ENCODE data around the gene ANKRD44.

DNA sequence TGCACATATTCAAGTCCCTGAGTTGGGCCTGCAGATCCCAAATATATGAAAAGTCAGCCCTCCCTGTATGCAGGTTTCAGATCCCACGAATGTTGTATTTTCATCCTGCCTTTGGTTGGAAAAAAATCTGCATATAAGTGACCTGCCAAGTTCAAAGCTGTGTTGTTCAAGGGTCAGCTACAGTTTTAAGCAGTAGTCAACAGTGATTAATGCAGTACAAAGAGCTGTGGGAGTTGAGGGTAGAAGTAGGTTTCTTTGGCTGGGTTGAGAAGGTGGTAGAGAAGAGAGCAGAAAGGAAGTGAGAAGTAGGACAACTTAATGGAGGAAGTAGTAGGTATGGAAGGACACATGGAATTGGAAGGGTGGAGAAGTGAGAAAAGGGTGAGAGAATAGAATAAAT is 127.9 kb downstream of the ANKRD44 start:
- TF ChIP-seq GATA2 (IDR thresholded peaks at IDR 0.05; ENCODE audit: low read depth, low read length) = no peak
- TF ChIP-seq GATA3 (IDR thresholded peaks at IDR 0.05; ENCODE audit: low read depth, low read length) = no peak
